H1 (cell line): ENCODE data around the gene KRTAP4-7.

Source experiments
- CTCF ChIP-seq, 3 experiments: IDR thresholded peaks; 1 replicate in 2 of 3; 2 replicates in 1 of 3; pipeline versions ENCODE4 v1.5.1 to v1.6.1; 2011; ENCODE audit warnings: low read length in 3 of 3, mild to moderate bottlenecking in 3 of 3, inconsistent platforms in 2 of 3, low read depth in 1 of 3, moderate library complexity in 1 of 3; ENCODE audit not compliant: insufficient read depth in 1 of 3; ENCODE audit errors: control extremely low read depth in 1 of 3
- FOSL1 ChIP-seq: IDR thresholded peaks from 2 replicates; pipeline ENCODE4 v1.6.1; 2011; ENCODE audit warnings: mild to moderate bottlenecking, low read depth, low read length, moderate library complexity; ENCODE audit not compliant: insufficient read depth
- MAX ChIP-seq: IDR thresholded peaks from 2 replicates; pipeline ENCODE4 v1.6.1; 2012; ENCODE audit warnings: inconsistent platforms
- POLR2A ChIP-seq, 2 experiments: IDR thresholded peaks; 1 replicate in 1 of 2; 2 replicates in 1 of 2; pipeline ENCODE4 v1.6.1; 2011; ENCODE audit warnings: low read depth in 2 of 2, low read length in 2 of 2, mild to moderate bottlenecking in 2 of 2; ENCODE audit errors: control extremely low read depth in 1 of 2
- POLR2AphosphoS5 ChIP-seq: IDR thresholded peaks from 2 replicates; pipeline ENCODE4 v1.6.1; 2011; ENCODE audit warnings: low read depth, low read length
- SP1 ChIP-seq: IDR thresholded peaks from 2 replicates; pipeline ENCODE4 v1.6.1; 2011; ENCODE audit warnings: low read depth, low read length

GRCh38 chr17:41065829-41066624 lies 17.9 kb upstream of the KRTAP4-7 start, which contains the start of gene KRTAP2-4:
- TF ChIP-seq POLR2AphosphoS5, result no peak
- TF ChIP-seq POLR2A (IDR thresholded peaks at IDR 0.05; ENCODE audit: control extremely low read depth in 1 of 2, low read depth in 2 of 2, low read length in 2 of 2), result no peak
- no peak for TF ChIP-seq SP1
- no peak for TF ChIP-seq CTCF (IDR thresholded peaks at IDR 0.05; ENCODE audit: control extremely low read depth in 1 of 3, insufficient read depth in 1 of 3, low read depth in 1 of 3, low read length in 3 of 3)
- TF ChIP-seq FOSL1, result no peak
- no peak for TF ChIP-seq MAX
